ENCODE measurements around the gene GLT1D1. TPM values are rescaled to one million over a fixed set of nuclear protein-coding genes. Genes with fewer than 3 reads are reported as not detected.

GLT1D1 gene
- total RNA-seq, 4 donors from 2014 or later, result not detected

DNA sequence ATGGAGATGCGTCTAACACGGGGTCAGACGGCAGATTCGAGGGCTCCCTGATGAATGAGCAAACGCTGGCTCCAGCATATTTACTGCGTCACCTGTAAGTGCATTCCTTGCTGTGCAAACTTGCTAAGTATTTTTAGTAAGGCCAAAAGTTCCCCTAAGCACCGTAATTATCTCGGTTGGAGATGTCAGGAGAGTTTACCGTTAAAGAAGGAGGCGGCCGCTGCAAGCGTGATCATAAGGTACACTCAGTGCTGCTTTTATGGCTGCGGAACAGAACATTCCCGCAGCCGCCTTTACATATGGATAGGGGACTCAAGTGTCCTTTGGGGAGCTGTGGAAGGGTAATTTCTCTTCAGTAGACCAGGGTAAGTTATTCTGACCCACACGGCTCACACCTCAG lies 175.6 kb downstream of the GLT1D1 start:
- no peaks in the 10 kb centered on the region for H3K4me1 ChIP-seq
- H3K4me3 ChIP-seq, result no peak overlapping the region
- in situ Hi-C loops (cut with MboI; ENCODE audit: low pct_ligation_motif_present in 1 of 4, low pct_unique_long_range_greater_than_20kb in 1 of 4, low sequenced_read_pairs in 3 of 4), result no loop called here
- no peaks in the 10 kb centered on the region for H3K9me3 ChIP-seq
- intact Hi-C loops (cut with DNase I; ENCODE audit: low total_unique reads), result no loop called here
- no peak for DNase-seq
- 47% methylated on average over 16 of the region's 16 CpGs; no CpG with 5 or more reads in 1 of the 2 donors for WGBS, 2 donors (ENCODE audit: low coverage in 1 of 2)
- H3K27me3 ChIP-seq, result no peaks in the 10 kb centered on the region
- no peaks in the 10 kb centered on the region for H3K36me3 ChIP-seq
- TF ChIP-seq EP300 (IDR thresholded peaks at IDR 0.05; ENCODE audit: low read depth) (no peak), POLR2AphosphoS5 (IDR thresholded peaks at IDR 0.05) (no peak), POLR2A (IDR thresholded peaks at IDR 0.05) (no peak)
- TF ChIP-seq, protein P1, sequence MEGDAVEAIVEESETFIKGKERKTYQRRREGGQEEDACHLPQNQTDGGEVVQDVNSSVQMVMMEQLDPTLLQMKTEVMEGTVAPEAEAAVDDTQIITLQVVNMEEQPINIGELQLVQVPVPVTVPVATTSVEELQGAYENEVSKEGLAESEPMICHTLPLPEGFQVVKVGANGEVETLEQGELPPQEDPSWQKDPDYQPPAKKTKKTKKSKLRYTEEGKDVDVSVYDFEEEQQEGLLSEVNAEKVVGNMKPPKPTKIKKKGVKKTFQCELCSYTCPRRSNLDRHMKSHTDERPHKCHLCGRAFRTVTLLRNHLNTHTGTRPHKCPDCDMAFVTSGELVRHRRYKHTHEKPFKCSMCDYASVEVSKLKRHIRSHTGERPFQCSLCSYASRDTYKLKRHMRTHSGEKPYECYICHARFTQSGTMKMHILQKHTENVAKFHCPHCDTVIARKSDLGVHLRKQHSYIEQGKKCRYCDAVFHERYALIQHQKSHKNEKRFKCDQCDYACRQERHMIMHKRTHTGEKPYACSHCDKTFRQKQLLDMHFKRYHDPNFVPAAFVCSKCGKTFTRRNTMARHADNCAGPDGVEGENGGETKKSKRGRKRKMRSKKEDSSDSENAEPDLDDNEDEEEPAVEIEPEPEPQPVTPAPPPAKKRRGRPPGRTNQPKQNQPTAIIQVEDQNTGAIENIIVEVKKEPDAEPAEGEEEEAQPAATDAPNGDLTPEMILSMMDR (IDR thresholded peaks at IDR 0.05), result no peak
- H3K27ac ChIP-seq, result no peak overlapping the region

Other genes starting within 250 kb of the GLT1D1 start
- gene SLC15A4, start 29.5 kb upstream of the GLT1D1 start, total RNA-seq, result 10 to 100 TPM; 13.1 to 41.2 (median 32.7) TPM

Measured in transverse colon (tissue), 4 donors.